SU-DHL-6 (cell line): ENCODE measurements around the gene OPRM1.
"Not testable (repeated sequence)": the region's sequence is repeated elsewhere in the genome, so short reads cannot be mapped to it uniquely, and the experiment has no call there.

Source experiments
- H2AFZ ChIP-seq: fragments of 200-600 bp; sonication (generic); 2 replicates; pipeline ENCODE4 v1.6.1; 2014; ENCODE audit warnings: low read depth, mild to moderate bottlenecking, moderate library complexity, mixed read lengths, antibody characterized with exemption, low read length; ENCODE audit not compliant: severe bottlenecking
- H3F3A ChIP-seq: fragments of 200-600 bp; shearing (Covaris generic); 2 replicates; pipeline ENCODE4 v1.6.0; 2016; ENCODE audit warnings: antibody characterized with exemption, mild to moderate bottlenecking; ENCODE audit not compliant: insufficient read depth
- H3K27ac ChIP-seq: fragments of 200-600 bp; sonication (generic); 2 replicates; pipeline ENCODE4 v1.5.1; 2016; ENCODE audit warnings: low read depth, mild to moderate bottlenecking, low read length, moderate library complexity, mixed read lengths
- H3K27me3 ChIP-seq: fragments of 200-600 bp; sonication (generic), shearing (Covaris generic); 2 replicates; pipeline ENCODE4 v1.6.0; 2014; ENCODE audit warnings: mild to moderate bottlenecking, low read length
- H3K36me3 ChIP-seq: fragments of 200-600 bp; sonication (generic); 2 replicates; pipeline ENCODE4 v1.6.1; 2014; ENCODE audit warnings: mild to moderate bottlenecking, low read length, mixed read lengths
- H3K4me2 ChIP-seq: fragments of 300-600, 200-600 bp; shearing (Covaris generic), sonication (generic); 2 replicates; pipeline ENCODE4 v1.6.0; 2014; ENCODE audit warnings: low read length, low read depth, mild to moderate bottlenecking; ENCODE audit not compliant: poor library complexity, severe bottlenecking
- H3K4me3 ChIP-seq: fragments of 200-600 bp; sonication (generic); 2 replicates; pipeline ENCODE4 v1.5.1; 2014; ENCODE audit warnings: antibody characterized with exemption, low read length, mild to moderate bottlenecking, mixed read lengths; ENCODE audit not compliant: insufficient read depth, poor library complexity, severe bottlenecking
- H3K79me2 ChIP-seq: fragments of 200-600 bp; sonication (generic); 2 replicates; pipeline ENCODE4 v1.6.1; 2014; ENCODE audit warnings: mild to moderate bottlenecking, low read length, moderate library complexity; ENCODE audit not compliant: insufficient read depth
- H3K9ac ChIP-seq: fragments of 200-600 bp; sonication (generic); 2 replicates; pipeline ENCODE4 v1.7.0; 2014; ENCODE audit warnings: mild to moderate bottlenecking, low read length
- H3K9me2 ChIP-seq: fragments of 200-600 bp; sonication (generic); replicated peaks from 2 replicates; pipeline ENCODE4 v1.6.1; 2014; ENCODE audit warnings: low read length; ENCODE audit not compliant: insufficient read depth
- H3K9me3 ChIP-seq: fragments of 200-600 bp; sonication (generic); 2 replicates; pipeline ENCODE4 v1.6.1; 2014; ENCODE audit warnings: low read length, mixed read lengths; ENCODE audit not compliant: insufficient read depth
- H4K20me1 ChIP-seq: fragments of 200-600 bp; sonication (generic); 2 replicates; pipeline ENCODE4 v1.6.1; 2014; ENCODE audit warnings: low read depth, mild to moderate bottlenecking, antibody characterized with exemption, low read length, moderate library complexity, mixed read lengths
- EZH2phosphoT487 ChIP-seq: fragments of 200-600 bp; sonication (generic), shearing (Covaris generic); conservative IDR thresholded peaks from 2 replicates; pipeline ENCODE4 v1.6.1; 2018; ENCODE audit warnings: mild to moderate bottlenecking, antibody characterized with exemption, low read length, moderate library complexity, mixed read lengths
- TF ChIP-seq, protein P1 (sequence below): fragments of 200-600 bp; sonication (generic); IDR thresholded peaks from one replicate; pipeline ENCODE4 v1.5.1; 2017; ENCODE audit warnings: antibody characterized with exemption, mild to moderate bottlenecking, low read length, moderate library complexity; ENCODE audit not compliant: insufficient read depth, poor library complexity, severe bottlenecking

Gene OPRM1

DNA sequence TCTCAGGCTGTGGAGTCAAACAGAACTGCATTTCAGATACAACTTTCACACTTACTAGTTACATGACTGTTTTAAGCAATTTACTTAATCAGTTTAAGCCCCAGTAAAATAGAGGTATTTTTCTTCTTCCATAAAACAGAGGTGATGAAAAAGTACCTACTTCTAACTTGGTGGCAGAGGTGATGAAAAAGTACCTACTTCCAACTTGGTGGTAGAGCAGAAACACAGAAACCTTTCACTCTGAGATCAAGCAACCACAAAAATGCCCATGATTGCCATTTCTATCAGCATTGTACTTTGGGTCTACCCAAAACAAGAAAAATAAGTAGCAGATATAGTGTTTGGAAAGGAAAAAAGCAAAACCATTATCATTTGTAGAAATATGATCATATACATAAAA, 148.7 kb downstream of the OPRM1 start:
- Histone ChIP-seq H3K36me3 (no peaks in the 10 kb centered on the region), H3K27ac (no peak overlapping the region)
- TF ChIP-seq EZH2phosphoT487: no peak
- TF ChIP-seq, protein P1, sequence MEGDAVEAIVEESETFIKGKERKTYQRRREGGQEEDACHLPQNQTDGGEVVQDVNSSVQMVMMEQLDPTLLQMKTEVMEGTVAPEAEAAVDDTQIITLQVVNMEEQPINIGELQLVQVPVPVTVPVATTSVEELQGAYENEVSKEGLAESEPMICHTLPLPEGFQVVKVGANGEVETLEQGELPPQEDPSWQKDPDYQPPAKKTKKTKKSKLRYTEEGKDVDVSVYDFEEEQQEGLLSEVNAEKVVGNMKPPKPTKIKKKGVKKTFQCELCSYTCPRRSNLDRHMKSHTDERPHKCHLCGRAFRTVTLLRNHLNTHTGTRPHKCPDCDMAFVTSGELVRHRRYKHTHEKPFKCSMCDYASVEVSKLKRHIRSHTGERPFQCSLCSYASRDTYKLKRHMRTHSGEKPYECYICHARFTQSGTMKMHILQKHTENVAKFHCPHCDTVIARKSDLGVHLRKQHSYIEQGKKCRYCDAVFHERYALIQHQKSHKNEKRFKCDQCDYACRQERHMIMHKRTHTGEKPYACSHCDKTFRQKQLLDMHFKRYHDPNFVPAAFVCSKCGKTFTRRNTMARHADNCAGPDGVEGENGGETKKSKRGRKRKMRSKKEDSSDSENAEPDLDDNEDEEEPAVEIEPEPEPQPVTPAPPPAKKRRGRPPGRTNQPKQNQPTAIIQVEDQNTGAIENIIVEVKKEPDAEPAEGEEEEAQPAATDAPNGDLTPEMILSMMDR: no peak

DNA sequence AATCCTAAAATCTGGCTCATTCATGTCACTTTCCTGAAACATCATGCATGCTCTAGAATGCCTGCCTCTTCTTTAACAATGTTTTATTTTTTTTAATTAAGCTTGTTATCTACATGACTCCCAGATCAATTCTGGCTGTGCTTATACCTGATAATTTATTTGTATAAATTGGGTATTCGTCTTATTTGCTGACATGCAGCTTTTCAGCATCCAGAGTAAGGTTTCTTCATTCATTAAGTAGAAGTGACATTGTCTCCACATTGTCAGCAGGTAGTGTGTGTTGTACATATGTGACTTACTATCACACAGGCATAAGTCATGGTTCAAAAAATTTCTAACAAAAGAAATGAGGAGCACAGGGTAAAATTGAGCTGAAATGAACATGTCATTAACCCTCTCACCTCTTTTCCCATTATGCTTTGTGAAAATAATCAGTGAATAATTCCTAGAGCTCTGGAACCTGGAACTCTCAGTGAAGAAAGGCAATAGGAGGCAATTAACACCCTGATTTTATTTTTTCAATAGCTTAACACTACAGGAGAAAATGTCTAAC, 157.4 kb downstream of the OPRM1 start:
- no peaks in the 10 kb centered on the region for H3K9me2 ChIP-seq
- no peak overlapping the region for H3K4me3 ChIP-seq
- H3K9me3 ChIP-seq: no peaks in the 10 kb centered on the region
- H3K27me3 ChIP-seq: no peaks in the 10 kb centered on the region
- no peak overlapping the region for H3K9ac ChIP-seq
- H4K20me1 ChIP-seq: no peaks in the 10 kb centered on the region
- no peak overlapping the region for H2AFZ ChIP-seq
- H3F3A ChIP-seq: no peaks in the 10 kb centered on the region
- TF ChIP-seq, protein P1: no peak
- TF ChIP-seq EZH2phosphoT487: no peak
- no peak overlapping the region for H3K4me2 ChIP-seq
- no peak overlapping the region for H3K27ac ChIP-seq
- no peaks in the 10 kb centered on the region for H3K79me2 ChIP-seq
- no peaks in the 10 kb centered on the region for H3K36me3 ChIP-seq

More for the DNA sequence above, 148.7 kb downstream of the OPRM1 start:
- Histone ChIP-seq H4K20me1 (no peaks in the 10 kb centered on the region), H3K9ac (no peak overlapping the region), H3K27me3 (0 out of 2 replicates have a peak, but pooled peaks cover 3% of the 10 kb centered on the region), H2AFZ (no peak overlapping the region), H3K4me3 (no peak overlapping the region), H3K4me2 (no peak overlapping the region), H3K9me3 (no peaks in the 10 kb centered on the region), H3K9me2 (no peaks in the 10 kb centered on the region), H3K79me2 (no peaks in the 10 kb centered on the region), H3F3A (no peaks in the 10 kb centered on the region)

DNA sequence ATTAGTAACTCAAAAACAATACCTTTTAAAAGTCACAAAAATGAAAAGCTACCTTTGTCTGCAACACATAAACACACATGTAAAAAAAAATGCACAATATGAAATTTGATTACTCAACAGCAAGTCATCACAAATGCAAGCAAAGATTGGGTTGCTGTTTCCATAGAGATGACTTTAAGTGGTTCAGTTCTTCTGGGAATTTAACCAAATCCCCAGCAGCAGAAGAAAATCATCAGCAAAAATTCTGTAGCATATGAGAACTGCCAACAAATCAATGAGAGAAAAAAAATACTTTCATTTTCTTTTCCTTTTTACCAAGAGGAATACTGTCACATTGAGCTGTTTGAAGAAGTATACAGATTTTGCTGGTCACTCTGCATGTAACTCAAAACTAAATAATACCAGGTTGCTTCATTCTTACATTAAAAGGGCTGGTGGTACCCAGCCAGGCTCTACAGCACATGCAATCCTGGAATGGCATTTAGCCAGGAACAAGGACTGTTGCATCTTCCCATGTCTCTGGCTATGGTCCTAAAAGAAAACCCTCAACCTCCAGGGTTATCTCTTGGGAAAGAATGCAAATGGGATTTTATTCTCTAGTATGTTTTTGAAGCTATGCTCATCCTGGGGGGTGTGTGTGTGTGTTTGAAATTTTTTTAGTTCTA, 158.3 kb downstream of the OPRM1 start:
- Histone ChIP-seq H3K79me2 (no peaks in the 10 kb centered on the region), H3K36me3 (no peaks in the 10 kb centered on the region), H3K4me3 (no peak overlapping the region), H3F3A (no peaks in the 10 kb centered on the region), H3K9me3 (no peaks in the 10 kb centered on the region), H3K27ac (no peak overlapping the region), H3K9ac (no peak overlapping the region), H2AFZ (no peak overlapping the region), H3K27me3 (no peaks in the 10 kb centered on the region), H3K9me2 (no peaks in the 10 kb centered on the region), H3K4me2 (no peak overlapping the region), H4K20me1 (no peaks in the 10 kb centered on the region)
- TF ChIP-seq, protein P1: no peak
- no peak for TF ChIP-seq EZH2phosphoT487

DNA sequence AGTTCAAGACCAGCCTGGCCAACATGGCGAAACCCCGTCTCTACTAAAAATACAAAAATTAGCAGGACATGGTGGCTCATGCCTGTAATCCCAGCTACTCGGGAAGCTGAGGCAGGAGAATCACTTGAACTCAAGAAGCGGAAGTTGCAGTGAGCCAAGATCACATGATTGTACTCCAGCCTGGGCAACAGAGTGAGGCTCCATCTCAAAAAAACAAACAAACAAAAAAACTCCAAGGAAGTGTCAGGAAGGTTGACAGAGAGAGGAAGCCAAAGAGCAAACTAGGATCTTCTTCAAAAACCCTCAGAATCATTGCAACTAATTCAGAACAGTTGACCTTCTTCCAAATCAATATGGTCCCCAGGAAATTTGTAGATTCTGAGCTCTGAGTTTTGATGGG, 162.6 kb downstream of the OPRM1 start:
- not testable (repeated sequence) for H3K27me3 ChIP-seq, H3K9ac ChIP-seq, H3K4me3 ChIP-seq

More for the DNA sequence above, 162.6 kb downstream of the OPRM1 start:
- not testable (repeated sequence) for H3K27ac ChIP-seq, H3F3A ChIP-seq, H4K20me1 ChIP-seq, H3K9me2 ChIP-seq, H3K79me2 ChIP-seq, H2AFZ ChIP-seq, H3K9me3 ChIP-seq, H3K4me2 ChIP-seq, H3K36me3 ChIP-seq
